ENCODE data around the gene SMIM13. TPM values are rescaled to one million over a fixed set of nuclear protein-coding genes. Genes with fewer than 3 reads are reported as not detected.

The SMIM13 gene
- total RNA-seq, 1 experiment from 2014 or later, result 10.5 TPM

GRCh38 chr6:11179419-11180202 is 86.0 kb downstream of the SMIM13 start:
- no TSS peak for BruUV-seq (replicated peaks)
- no peaks in the 10 kb centered on the region for H3K27me3 Mint-ChIP-seq (ENCODE audit: unreplicated experiment)

DNA sequence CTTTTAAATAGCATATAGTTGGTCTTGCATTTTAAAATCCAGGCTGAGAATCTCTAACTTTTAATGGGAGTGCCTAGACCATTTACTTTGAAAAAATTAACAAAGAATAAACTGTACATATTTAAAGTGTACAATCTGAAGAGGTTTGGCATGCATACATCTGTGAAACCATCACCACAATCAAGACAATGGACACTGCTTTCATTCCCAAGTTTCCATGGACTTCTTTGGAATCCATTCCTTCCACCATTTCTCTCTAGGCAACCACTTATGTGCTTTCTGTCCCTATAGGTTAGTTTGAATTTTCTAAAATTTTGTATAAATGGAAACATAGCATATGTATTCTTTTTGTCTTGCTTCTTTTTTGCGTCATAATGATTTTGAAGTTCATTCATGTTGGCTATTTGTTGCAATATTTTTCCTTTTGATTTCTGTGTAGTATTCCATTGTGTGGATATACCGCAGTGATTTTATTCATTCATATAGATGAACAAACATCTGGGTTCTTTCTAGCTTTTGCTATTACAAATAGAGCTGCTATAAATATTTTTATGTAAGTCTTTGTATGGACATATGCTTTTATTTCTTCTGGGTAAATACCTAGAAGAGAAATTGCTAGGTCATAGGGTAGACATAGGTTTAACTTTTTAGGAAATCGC is 88.0 kb downstream of the SMIM13 start:
- Mint-ChIP-seq H3K27me3 (ENCODE audit: unreplicated experiment) (no peaks in the 10 kb centered on the region), H3K4me1 (ENCODE audit: low read depth, unreplicated experiment) (peaks cover 37% of the 10 kb centered on the region), H3K4me3 (ENCODE audit: low read depth, unreplicated experiment) (no peak overlapping the region), H3K9me3 (ENCODE audit: low read depth, unreplicated experiment) (no peaks in the 10 kb centered on the region), H3K27ac (ENCODE audit: unreplicated experiment) (no peak overlapping the region), H3K36me3 (ENCODE audit: insufficient read depth, unreplicated experiment) (peaks cover 10% of the 10 kb centered on the region)
- BruUV-seq (replicated peaks), result no TSS peak
- TF ChIP-seq CTCF (IDR thresholded peaks at IDR 0.05; ENCODE audit: unreplicated experiment), result no peak
- intact Hi-C loops (cut with micrococcal nuclease; ENCODE audit: unreplicated experiment), result no loop called here
- DNase-seq, result no peak
- CTCF ChIA-PET, result no interaction called here

More at GRCh38 chr6:11179419-11180202, 86.0 kb downstream of the SMIM13 start:
- H3K4me3 Mint-ChIP-seq (ENCODE audit: low read depth, unreplicated experiment), result no peak overlapping the region
- H3K9me3 Mint-ChIP-seq (ENCODE audit: low read depth, unreplicated experiment), result no peaks in the 10 kb centered on the region
- peaks cover 10% of the 10 kb centered on the region for H3K36me3 Mint-ChIP-seq (ENCODE audit: insufficient read depth, unreplicated experiment)
- CTCF ChIA-PET, result interaction anchor here (0.9 to 1.1 kb wide), 3 partner anchors 9 to 228 kb away, joined by 3 to 9 read pairs (median 3); no protein-coding TSS in a partner anchor
- H3K27ac Mint-ChIP-seq (ENCODE audit: unreplicated experiment), result peak overlapping the region; percentile 55
- TF ChIP-seq CTCF (IDR thresholded peaks at IDR 0.05; ENCODE audit: unreplicated experiment), result no peak
- H3K4me1 Mint-ChIP-seq (ENCODE audit: low read depth, unreplicated experiment), result peaks cover 37% of the 10 kb centered on the region
- intact Hi-C loops (cut with micrococcal nuclease; ENCODE audit: unreplicated experiment), result loop anchor here (5.0 kb wide), 1 partner anchor 53 kb away; the partner anchor contains the start of gene NEDD9
- DNase-seq, result peak; percentile 31

DNA sequence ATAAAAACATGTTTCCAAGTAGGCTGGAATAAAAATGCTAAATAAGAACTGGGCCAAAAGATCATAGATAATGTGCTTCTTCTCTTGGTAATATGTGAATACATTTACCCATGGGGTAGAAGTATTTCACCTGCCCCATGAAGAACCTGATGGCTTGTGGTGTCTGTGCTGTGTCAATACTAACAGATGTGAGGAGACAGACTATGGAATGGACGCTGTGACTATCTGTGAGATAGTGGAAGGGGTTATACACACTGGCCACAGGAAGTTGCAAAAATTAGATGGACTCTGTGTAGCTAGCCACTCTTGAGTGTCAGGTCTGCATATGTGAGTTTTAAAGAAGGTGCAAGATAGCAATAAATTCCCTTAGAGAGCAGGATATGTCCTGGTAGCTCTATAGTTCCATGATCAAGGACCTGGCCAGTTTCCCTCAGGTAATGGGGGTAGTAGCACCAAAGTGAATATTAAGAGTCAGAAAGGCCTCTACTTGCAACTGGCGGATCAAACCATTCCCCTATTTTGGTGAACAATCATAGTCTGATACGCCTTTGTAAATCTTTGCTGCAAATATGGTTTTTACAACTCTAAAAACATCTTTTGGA is 90.2 kb downstream of the SMIM13 start:
- H3K4me3 Mint-ChIP-seq (ENCODE audit: low read depth, unreplicated experiment), result no peak overlapping the region
- no TSS peak for BruUV-seq (replicated peaks)
- H3K27me3 Mint-ChIP-seq (ENCODE audit: unreplicated experiment), result no peaks in the 10 kb centered on the region
- TF ChIP-seq CTCF (IDR thresholded peaks at IDR 0.05; ENCODE audit: unreplicated experiment), result no peak
- H3K36me3 Mint-ChIP-seq (ENCODE audit: insufficient read depth, unreplicated experiment), result peaks cover 22% of the 10 kb centered on the region
- H3K9me3 Mint-ChIP-seq (ENCODE audit: low read depth, unreplicated experiment), result no peaks in the 10 kb centered on the region
- no peak for DNase-seq
- H3K4me1 Mint-ChIP-seq (ENCODE audit: low read depth, unreplicated experiment), result peaks cover 40% of the 10 kb centered on the region
- CTCF ChIA-PET, result interaction anchor here (0.7 kb wide), 1 partner anchor 379 kb away, joined by 3 read pairs; no protein-coding TSS in a partner anchor
- intact Hi-C loops (cut with micrococcal nuclease; ENCODE audit: unreplicated experiment), result no loop called here
- H3K27ac Mint-ChIP-seq (ENCODE audit: unreplicated experiment), result no peak overlapping the region

- CTCF ChIA-PET, result no interaction called here
- TF ChIP-seq CTCF (IDR thresholded peaks at IDR 0.05; ENCODE audit: unreplicated experiment), result no peak
- no peak overlapping the region for H3K27ac Mint-ChIP-seq (ENCODE audit: unreplicated experiment)
- intact Hi-C loops (cut with micrococcal nuclease; ENCODE audit: unreplicated experiment), result no loop called here
- no peaks in the 10 kb centered on the region for H3K9me3 Mint-ChIP-seq (ENCODE audit: low read depth, unreplicated experiment)
- no peaks in the 10 kb centered on the region for H3K27me3 Mint-ChIP-seq (ENCODE audit: unreplicated experiment)
- BruUV-seq (replicated peaks), result no TSS peak
- no peak overlapping the region for H3K4me3 Mint-ChIP-seq (ENCODE audit: low read depth, unreplicated experiment)
- H3K4me1 Mint-ChIP-seq (ENCODE audit: low read depth, unreplicated experiment), result peaks cover 26% of the 10 kb centered on the region
- no peak for DNase-seq
- H3K36me3 Mint-ChIP-seq (ENCODE audit: insufficient read depth, unreplicated experiment), result peaks cover 30% of the 10 kb centered on the region
These were observed 91.7 kb downstream of the SMIM13 start for GRCh38 chr6:11185204-11185842.
